Measurements from ENCODE around the gene CYP1B1.
"Not testable (repeated sequence)": the region's sequence is repeated elsewhere in the genome, so short reads cannot be mapped to it uniquely, and the experiment has no call there.

The CYP1B1 gene

DNA sequence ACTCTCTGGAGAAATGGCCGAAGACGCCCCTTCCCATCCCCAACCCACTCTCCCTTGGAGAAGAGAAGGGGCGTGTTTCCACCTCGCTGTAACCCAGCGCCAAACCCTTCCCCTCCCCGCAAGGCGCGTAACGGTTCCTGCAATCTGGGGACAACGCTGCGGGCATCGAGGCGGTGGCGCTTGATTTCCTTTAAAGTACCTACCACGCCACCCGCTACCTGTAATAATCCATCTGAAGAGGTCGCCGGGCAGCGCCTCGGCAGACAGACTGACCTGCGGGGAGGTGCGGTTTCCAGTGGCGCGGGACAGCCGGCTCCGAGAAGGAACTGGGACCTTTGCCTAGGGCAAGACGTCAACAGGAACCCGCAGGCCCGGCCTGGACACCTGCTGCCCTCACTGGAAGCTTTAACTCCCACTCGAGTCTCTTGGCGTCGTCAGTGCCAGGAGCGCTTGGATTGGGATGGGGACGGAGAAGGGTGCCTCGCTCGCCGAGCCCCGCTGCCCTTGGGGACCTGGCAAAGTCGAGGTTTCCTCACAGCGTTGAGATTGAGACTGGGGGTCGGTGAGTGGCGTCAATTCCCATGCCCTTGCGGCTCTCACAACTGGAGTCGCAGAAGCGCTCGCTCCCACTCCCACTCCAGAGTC is at the start of gene CYP1B1:
Gene CYP1B1, minus strand, starts transcription at position 645 of the 645 bp plus-strand sequence. CDS start 763 bp downstream, outside the sequence.
- DNase-seq (ENCODE audit: low read depth, low spot score): no peak
- H3K27ac ChIP-seq: peak within 1 kb of the TSS; percentile 60

DNA sequence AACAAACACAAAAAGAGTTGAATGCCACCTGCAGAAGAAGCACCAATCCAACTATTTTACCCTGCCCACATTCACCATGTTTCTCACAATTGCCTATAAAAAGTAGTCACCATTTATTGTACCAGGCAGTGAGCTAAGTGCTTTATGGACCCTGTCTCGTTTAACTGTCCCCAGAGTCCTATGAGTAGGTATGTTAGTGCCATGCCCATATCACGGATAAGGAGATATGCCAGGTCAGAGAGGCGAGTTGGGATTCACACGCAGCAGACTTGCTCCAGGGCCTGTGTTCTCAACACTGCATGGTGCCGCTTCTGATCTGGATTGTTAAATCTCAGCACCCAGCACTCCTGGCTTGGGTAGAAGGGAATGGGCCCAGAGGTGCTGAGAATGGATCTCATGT is 49.1 kb upstream of the CYP1B1 start:
- no peak overlapping the region for H3K27ac ChIP-seq
- no peak for DNase-seq (ENCODE audit: low read depth, low spot score)

DNA sequence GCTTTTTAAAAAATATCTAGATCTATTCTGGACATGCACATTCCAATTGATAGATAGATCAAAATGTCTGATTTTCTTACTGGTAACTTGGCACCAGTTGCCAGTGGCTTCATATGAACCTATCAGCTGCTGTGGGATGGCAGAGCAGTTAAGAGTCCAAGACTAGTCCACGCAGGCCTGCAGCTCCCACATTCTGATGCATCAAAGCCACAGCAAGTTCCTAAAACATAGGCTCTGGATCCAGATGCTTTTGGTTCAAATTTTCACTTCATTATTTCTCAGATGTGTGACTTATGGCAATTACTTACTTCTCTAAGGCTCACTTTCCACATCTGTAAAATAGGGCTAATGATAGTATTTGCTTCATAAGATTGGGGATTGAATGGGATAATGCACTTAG is 48.0 kb upstream of the CYP1B1 start:
- DNase-seq (ENCODE audit: low read depth, low spot score): peak; percentile 12
- H3K27ac ChIP-seq: no peak overlapping the region

DNA sequence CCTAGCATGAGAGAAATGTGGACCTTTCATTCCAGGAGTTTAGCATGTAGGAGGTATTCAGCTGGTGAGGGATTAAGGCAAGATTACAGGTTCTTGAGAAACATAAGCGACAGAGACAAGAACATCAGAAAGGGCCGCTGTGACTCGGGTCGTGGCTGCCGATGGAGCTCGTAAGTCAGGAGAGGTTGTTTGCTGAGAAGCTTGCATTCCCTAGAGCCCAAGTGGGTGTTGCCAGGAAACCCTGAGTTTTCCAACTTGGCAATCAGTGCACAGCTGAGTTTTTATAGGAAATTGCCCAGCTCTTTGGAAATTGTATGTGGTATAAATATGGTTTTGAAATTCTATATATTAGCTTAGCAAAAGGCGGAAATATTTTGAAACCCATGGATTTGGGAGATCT is 46.4 kb upstream of the CYP1B1 start:
- no peak for DNase-seq (ENCODE audit: low read depth, low spot score)
- H3K27ac ChIP-seq: no peak overlapping the region

DNA sequence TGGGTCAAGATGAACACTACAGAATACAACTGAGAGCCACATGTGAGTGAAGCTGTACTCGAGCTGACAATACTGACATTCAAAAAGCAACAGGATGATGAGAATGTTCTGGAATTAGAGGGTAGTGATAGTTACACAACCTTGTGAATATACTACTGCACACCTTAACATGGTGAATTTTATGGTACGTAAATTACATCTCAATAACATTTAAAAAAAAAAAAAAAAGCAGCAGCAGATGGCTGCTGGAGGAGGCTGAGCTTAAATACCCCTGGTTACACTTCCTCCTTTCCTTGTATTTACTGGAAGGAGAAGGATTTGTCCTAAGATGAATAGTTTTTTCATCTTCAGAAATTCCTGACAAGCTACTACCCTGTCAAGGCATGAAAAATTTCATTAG is 45.5 kb upstream of the CYP1B1 start:
- no peak overlapping the region for H3K27ac ChIP-seq
- no peak for DNase-seq (ENCODE audit: low read depth, low spot score)

DNA sequence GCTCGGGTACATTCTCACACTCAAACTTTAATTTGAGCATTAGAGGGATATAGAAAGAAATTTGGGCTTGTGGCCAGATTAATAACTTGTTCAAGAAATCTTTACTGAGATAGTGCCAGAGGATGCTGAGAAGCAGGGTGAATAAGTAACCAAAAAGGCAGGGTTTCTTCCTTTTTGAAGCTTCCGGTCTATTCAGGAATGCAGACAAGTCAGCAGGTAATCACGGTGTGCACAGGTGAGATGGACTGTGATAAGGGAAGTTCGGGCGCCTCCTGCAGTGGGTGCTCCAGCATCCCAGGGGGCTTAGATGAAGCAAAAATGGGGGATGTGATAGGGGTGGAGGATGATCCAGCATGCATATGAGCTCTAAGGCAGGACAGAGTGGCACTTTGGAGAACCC is 44.9 kb upstream of the CYP1B1 start:
- no peak overlapping the region for H3K27ac ChIP-seq
- DNase-seq (ENCODE audit: low read depth, low spot score): no peak

GRCh38 chr2:38120264-38120592 is 44.3 kb upstream of the CYP1B1 start:
- H3K27ac ChIP-seq: no peak overlapping the region
- no peak for DNase-seq (ENCODE audit: low read depth, low spot score)

- no peak overlapping the region for H3K27ac ChIP-seq
- DNase-seq (ENCODE audit: low read depth, low spot score): no peak
These were observed 40.8 kb upstream of the CYP1B1 start for GRCh38 chr2:38116762-38117161.

GRCh38 chr2:38115216-38116032 is 39.5 kb upstream of the CYP1B1 start:
- no peak overlapping the region for H3K27ac ChIP-seq
- DNase-seq (ENCODE audit: low read depth, low spot score): no peak

DNA sequence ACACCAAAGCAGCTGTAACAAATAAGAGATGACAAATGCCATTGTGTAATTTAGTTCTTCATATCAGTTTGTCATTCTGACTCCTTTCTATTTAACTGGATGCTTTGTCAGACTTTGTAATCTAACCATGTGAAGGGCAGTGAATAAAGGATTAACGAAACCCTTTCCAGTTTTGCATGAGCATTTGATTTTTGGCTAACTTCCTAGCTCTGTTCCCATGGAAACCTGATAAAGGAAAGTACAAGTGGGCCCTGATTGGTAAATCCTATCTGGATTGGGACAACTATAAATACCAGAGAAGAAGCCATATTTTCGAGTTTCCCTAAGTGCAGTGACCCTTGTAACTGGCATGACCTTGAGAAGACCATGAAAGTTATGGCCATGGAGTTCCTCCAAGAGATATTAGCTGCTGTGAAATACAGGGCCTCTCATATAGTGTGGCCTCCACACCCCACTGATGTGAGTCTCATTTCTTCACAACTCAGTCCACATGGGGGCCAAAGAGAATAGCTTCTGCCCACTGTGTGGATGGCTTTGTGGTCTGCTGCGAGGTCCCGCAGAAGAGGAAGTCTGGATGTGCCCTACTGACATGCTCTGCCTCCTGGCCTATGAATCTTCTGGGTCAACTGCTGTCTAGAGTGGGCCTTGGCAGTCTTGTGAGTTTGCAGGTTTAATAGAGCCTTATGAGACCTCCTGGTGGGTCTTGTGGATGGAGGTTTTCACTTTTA is 38.2 kb upstream of the CYP1B1 start:
- no peak for DNase-seq (ENCODE audit: low read depth, low spot score)
- no peak overlapping the region for H3K27ac ChIP-seq

DNA sequence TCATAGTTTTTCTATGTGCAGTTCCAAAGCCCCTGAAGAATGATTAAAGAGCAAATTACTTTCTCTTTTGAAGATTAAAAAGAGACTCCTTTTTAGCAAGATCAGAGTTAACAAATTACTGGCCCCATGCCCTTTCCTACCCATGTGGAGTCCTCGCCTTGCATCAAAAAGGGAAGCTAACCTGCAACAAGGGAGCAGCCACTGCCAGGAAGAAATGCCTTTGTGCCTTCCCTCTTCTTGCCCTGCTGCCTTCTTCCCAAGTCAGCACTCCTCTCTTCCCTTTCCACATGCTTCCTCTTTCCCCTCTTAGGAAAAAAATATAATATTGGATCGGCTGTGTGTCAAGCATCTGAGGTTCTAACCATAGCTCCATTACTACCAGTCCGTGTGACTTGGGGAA is 37.1 kb upstream of the CYP1B1 start:
- H3K27ac ChIP-seq: no peak overlapping the region
- no peak for DNase-seq (ENCODE audit: low read depth, low spot score)

DNA sequence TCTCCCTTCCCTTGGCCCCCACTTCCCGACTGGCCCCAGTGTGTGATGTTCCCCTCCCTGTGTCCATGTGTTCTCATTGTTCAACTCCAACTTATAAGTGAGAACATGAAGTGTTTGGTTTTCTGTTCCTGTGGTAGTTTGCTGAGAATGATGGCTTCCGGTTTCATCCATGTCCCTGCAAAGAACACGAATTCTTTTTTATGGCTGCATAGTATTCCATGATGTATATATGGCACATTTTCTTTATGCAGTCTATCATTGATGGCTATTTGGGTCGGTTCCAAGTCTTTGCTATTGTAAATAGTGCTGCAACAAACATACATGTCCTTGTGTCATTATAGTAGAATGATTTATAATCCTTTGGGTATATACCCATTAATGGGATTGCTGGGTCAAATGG is 35.4 kb upstream of the CYP1B1 start:
- H3K27ac ChIP-seq; DNase-seq (ENCODE audit: low read depth, low spot score): not testable (repeated sequence)

DNA sequence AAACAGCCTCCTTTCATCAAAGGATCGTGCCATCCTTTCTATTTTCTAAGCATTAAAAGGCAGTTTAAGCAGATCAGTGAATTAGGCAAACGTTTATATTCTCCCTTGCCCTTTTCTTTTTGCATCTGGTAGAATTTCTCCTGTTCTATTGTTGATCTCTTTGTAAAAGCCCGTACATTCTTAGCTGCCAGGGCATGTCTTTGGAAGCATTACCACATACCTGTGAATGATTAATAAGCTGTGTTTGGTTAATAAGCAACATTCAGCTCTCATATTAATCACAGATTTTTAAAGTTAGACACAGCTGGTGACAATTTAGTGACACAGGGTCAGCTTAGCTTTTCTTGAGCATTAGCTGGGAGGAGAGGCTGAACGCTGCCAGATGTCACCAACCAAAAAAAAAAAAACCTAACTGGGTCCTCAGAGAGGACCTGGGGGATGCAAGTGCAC is 33.8 kb upstream of the CYP1B1 start:
- peak; percentile 48 for DNase-seq (ENCODE audit: low read depth, low spot score)
- peak overlapping the region; percentile 75 for H3K27ac ChIP-seq

- peak overlapping the region; percentile 75 for H3K27ac ChIP-seq
- DNase-seq (ENCODE audit: low read depth, low spot score): no peak
These were observed 33.2 kb upstream of the CYP1B1 start for GRCh38 chr2:38108907-38109731.

- DNase-seq (ENCODE audit: low read depth, low spot score): no peak
- H3K27ac ChIP-seq: no peak overlapping the region
These were observed 31.9 kb upstream of the CYP1B1 start for GRCh38 chr2:38107738-38108410.

DNA sequence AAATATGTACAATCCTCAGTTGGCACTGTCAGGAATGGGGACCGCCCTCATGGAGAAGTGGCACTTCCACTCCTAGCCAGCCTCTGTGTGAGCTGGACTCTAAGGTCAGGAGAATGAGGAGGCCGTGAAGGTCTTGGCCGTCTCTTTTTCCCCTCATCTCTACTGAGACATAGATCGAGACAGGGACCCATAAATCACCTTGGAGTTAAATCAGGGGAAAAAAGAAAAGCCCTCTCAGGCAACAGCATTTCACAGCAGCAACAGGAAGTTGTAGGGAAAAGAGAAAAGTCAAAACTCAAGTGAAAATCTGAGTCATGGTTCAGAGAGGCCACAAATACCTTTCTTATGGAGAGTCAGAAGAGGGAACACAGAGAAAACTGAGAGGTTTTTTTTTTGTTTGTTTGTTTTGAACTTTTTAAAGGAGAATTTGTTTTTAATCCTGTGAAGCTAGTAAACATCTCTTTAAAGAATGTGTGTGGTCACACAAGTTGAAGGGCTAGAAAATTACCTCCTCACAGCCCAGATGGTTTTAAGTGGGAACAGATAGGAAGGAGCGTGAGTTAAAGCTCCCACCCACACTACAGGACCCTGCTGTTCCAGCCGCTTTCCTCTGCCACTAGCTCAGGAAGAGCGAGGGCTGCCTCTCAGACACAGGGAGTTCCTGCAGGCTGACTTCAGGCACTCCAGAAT is 30.6 kb upstream of the CYP1B1 start:
- peak overlapping the region; percentile 59 for H3K27ac ChIP-seq
- no peak for DNase-seq (ENCODE audit: low read depth, low spot score)

DNA sequence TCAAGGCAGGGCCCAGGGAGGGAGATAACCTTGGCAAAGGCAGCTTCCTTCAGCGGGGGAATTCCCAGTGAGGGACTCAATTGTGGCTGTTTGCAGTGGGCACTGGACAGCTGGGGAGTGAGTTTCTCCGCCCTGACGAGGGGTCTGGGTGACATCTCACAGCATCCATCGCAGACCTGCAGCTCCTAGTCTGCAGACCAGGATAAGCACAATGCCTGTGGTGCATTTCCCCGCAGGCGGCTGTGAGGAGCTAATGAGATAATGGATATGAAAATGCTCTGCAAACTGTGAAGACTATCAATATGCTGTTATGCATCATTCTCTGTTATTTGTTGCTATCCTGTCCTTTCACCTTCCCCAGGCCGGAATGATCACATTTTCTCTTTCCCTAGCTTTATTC is 30.0 kb upstream of the CYP1B1 start:
- no peak for DNase-seq (ENCODE audit: low read depth, low spot score)
- peak overlapping the region; percentile 59 for H3K27ac ChIP-seq

DNA sequence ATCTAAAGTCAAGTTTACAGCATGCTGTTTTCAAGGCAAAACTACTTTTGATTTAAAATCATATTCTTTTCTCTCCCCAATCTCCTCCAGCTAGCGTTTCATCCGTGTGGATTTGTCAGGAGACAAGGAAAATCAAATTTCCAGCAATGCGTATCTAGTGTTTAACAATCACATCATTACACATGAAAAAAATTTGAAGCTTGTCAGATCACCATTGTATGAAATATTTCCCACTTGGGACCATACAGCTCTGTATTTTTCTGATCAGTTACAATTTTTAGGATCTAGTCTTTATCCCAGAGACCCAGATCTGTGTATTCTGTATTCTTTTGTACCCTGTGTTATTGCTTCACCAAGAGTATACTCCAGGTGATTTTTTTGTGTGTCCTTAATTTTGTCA is 28.6 kb upstream of the CYP1B1 start:
- no peak overlapping the region for H3K27ac ChIP-seq
- no peak for DNase-seq (ENCODE audit: low read depth, low spot score)

DNA sequence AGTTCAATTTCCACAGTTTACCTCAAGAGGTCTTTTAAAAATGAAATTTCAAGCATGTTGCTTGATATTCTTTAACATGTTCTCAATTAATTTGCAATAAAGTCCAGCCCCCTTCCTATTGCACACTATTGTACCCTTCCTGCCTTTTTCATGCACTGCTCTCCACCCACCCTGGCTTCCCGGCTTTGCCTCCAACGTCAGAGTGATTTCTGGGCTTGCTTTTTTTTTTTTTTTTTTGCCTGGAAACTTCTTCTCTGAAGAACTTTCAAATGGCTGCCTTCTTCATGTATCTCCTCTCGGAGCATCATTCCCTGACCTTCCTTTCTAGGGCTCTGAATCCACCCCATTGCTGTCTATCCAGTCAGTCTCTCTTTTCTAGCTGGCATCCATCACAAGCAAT is 24.4 kb upstream of the CYP1B1 start:
- no peak overlapping the region for H3K27ac ChIP-seq
- DNase-seq (ENCODE audit: low read depth, low spot score): no peak

All from epithelial cell of prostate (primary cell).